ENCODE results near the gene ADAM8. TPM values are rescaled to one million over a fixed set of nuclear protein-coding genes. Genes with fewer than 3 reads are reported as not detected.

The ADAM8 gene
- total and polyA plus RNA-seq, 2 of the 8 experiments (the other 6 are each of a cell fraction or from before 2014, with no cell fraction given) = 4.6 TPM

- no peak overlapping the region for H3K27ac ChIP-seq (ENCODE audit: low read depth, low read length)
- H2BK120ac ChIP-seq (replicated peaks; ENCODE audit: low read depth, low read length) = no peak overlapping the region
- H3K79me1 ChIP-seq (ENCODE audit: low read depth, low read length) = no peaks in the 10 kb centered on the region
- H3K4me3 ChIP-seq (ENCODE audit: extremely low read depth in 1 of 4, insufficient read depth in 2 of 4, low read depth in 3 of 4, low read length in 4 of 4) = peak overlapping the region in 2 of 4 experiments; percentile 56 to 69; a peak in 2 of 8 replicates
- no peak overlapping the region for H2BK15ac ChIP-seq (ENCODE audit: low read length)
- H3K23ac ChIP-seq (ENCODE audit: insufficient read length) = no peak overlapping the region
- peak overlapping the region; percentile 85 to 89 for H3K4me2 ChIP-seq (ENCODE audit: insufficient read depth in 1 of 2, low read depth in 2 of 2, low read length in 2 of 2)
- DNase-seq (ENCODE audit: low read depth in 1 of 2, low spot score in 2 of 2) (peak in 1 of 2 experiments; percentile 60), FAIRE-seq (no peak)
- CTCF ChIA-PET (ENCODE audit: partially characterized antibody) = interaction anchor here (1.4 to 1.8 kb wide), 2 partner anchors 26 to 58 kb away, joined by 3 to 4 read pairs; no protein-coding TSS in a partner anchor
- no peak overlapping the region for H2BK20ac ChIP-seq (ENCODE audit: low read length)
- H3K36me3 ChIP-seq (ENCODE audit: control insufficient read depth in 2 of 4, insufficient read depth in 4 of 4, low read length in 3 of 4) = no peaks in the 10 kb centered on the region
- peaks cover 0 to 2% of the 10 kb centered on the region in 2 experiments; a peak in 1 of 4 replicates for H3K9me3 ChIP-seq (ENCODE audit: insufficient read depth in 2 of 2, low read depth in 1 of 2, low read length in 1 of 2)
- no peak overlapping the region for H3K4ac ChIP-seq (replicated peaks; ENCODE audit: insufficient read length, low read depth, low read length)
- 61% methylated on average over 7 of the region's 20 CpGs; no CpG with 5 or more reads in 1 of the 2 experiments for WGBS, 2 experiments (ENCODE audit: extremely low coverage in 1 of 2, insufficient coverage in 1 of 2, insufficient read length in 1 of 2, insufficient replicate concordance in 2 of 2, low coverage in 1 of 2, low lambda C conversion rate in 2 of 2, missing lambda C conversion rate in 1 of 2)
- peak overlapping the region; percentile 11 for H4K8ac ChIP-seq (ENCODE audit: extremely low read depth, insufficient read depth, low read length)
- no peaks in the 10 kb centered on the region for H3K79me2 ChIP-seq (ENCODE audit: control insufficient read depth in 1 of 2, insufficient read depth in 2 of 2, low read length in 2 of 2)
- peaks cover 6% of the 10 kb centered on the region; the same call in 1 of the 2 replicates for H3K23me2 ChIP-seq (ENCODE audit: low read depth, low read length)
- no peak overlapping the region for H2AK5ac ChIP-seq (ENCODE audit: low read depth, low read length)
- H2AFZ ChIP-seq (ENCODE audit: low read length) = no peak overlapping the region
- peaks cover 17 to 51% (median 44%) of the 10 kb centered on the region in 4 experiments for H3K27me3 ChIP-seq (replicated peaks in 1 of 4; ENCODE audit: control insufficient read depth in 3 of 4, extremely low read depth in 1 of 4, insufficient read depth in 3 of 4, low read length in 3 of 4)
- H3K56ac ChIP-seq (replicated peaks; ENCODE audit: insufficient read length, low read depth, low read length) = no peak overlapping the region
- no peak overlapping the region for H2BK5ac ChIP-seq (ENCODE audit: low read depth, low read length)
- POLR2A ChIA-PET (ENCODE audit: partially characterized antibody) = interaction anchor here (0.6 to 1.8 kb wide), 7 partner anchors 9 to 79 kb away, joined by 3 to 7 read pairs (median 5); partner anchors contain the start of gene FUOM
- peaks cover 0 to 27% (median 6%) of the 10 kb centered on the region in 4 experiments; a peak in 6 of 7 replicates for H3K4me1 ChIP-seq (replicated peaks in 1 of 4; ENCODE audit: control insufficient read depth in 3 of 4, insufficient read depth in 4 of 4, low read length in 3 of 4)
- no peak overlapping the region for H3K18ac ChIP-seq (ENCODE audit: extremely low read depth, low read length)
- no peak overlapping the region for H3K14ac ChIP-seq (ENCODE audit: insufficient read length)
- H4K20me1 ChIP-seq (replicated peaks in 1 of 2; ENCODE audit: control insufficient read depth in 1 of 2, insufficient read depth in 2 of 2, low read length in 2 of 2) = peaks cover 0 to 2% of the 10 kb centered on the region in 2 experiments
- H3K9ac ChIP-seq (replicated peaks in 1 of 4; ENCODE audit: extremely low read depth in 1 of 4, low read depth in 3 of 4, low read length in 3 of 4) = no peak overlapping the region
- no peak overlapping the region for H4K5ac ChIP-seq (ENCODE audit: insufficient read length, low read depth, low read length)
- no peak overlapping the region for H4K91ac ChIP-seq (replicated peaks; ENCODE audit: insufficient read length, low read length)
- H2BK12ac ChIP-seq (ENCODE audit: low read depth, low read length) = no peak overlapping the region
- TF ChIP-seq ATF3 (IDR thresholded peaks at IDR 0.05; ENCODE audit: insufficient read depth, low read depth, low read length) (no peak), CEBPB (IDR thresholded peaks at IDR 0.05; ENCODE audit: low read depth, low read length) (no peak), SUZ12 (IDR thresholded peaks at IDR 0.05; ENCODE audit: low read length) (no peak), KDM1A (IDR thresholded peaks at IDR 0.05; ENCODE audit: borderline replicate concordance, low read length) (no peak), YY1 (IDR thresholded peaks at IDR 0.05; ENCODE audit: low read depth, low read length) (no peak), POLR2AphosphoS5 (IDR thresholded peaks at IDR 0.05; ENCODE audit: low read depth, low read length) (no peak), HDAC2 (IDR thresholded peaks at IDR 0.05; ENCODE audit: borderline replicate concordance in 1 of 2, low read depth in 2 of 2, low read length in 2 of 2) (no peak), CREB1 (IDR thresholded peaks at IDR 0.05) (no peak), BRCA1 (IDR thresholded peaks at IDR 0.05; ENCODE audit: low read depth, low read length) (no peak), JUN (IDR thresholded peaks at IDR 0.05; ENCODE audit: low read depth, low read length) (no peak), E2F6 (IDR thresholded peaks at IDR 0.05) (no peak), BCL11A (IDR thresholded peaks at IDR 0.05; ENCODE audit: low read depth in 2 of 2, low read length in 2 of 2) (no peak), SP4 (IDR thresholded peaks at IDR 0.05; ENCODE audit: low read length) (no peak)
Observed at GRCh38 chr10:133324857-133325260, 48.2 kb upstream of the ADAM8 start.
